ENCODE results near the gene ACBD6. TPM values are rescaled to one million over a fixed set of nuclear protein-coding genes. Genes with fewer than 3 reads are reported as not detected.
A peak's percentile ranks its signal among the peaks of the same experiment; 100 is the strongest.

The ACBD6 gene
- total and polyA plus RNA-seq, 2 experiments from 2014 or later: 36.3 to 45.8 TPM

- no peak for DNase-seq (ENCODE audit: low spot score)
- 98% methylated on average over 2 of the region's 2 CpGs for WGBS (ENCODE audit: low lambda C conversion rate, missing lambda C conversion rate)
- H3K4me3 ChIP-seq: no peak overlapping the region
- H3K9me3 ChIP-seq (ENCODE audit: low read depth): no peaks in the 10 kb centered on the region
- H4K20me1 ChIP-seq (ENCODE audit: insufficient read depth, poor library complexity, severe bottlenecking): no peaks in the 10 kb centered on the region
- H3K27ac ChIP-seq: no peak overlapping the region
- TF ChIP-seq CTCF (IDR thresholded peaks at IDR 0.05; ENCODE audit: poor library complexity) (no peak), EZH2 (IDR thresholded peaks at IDR 0.05; ENCODE audit: borderline replicate concordance) (no peak), EZH2phosphoT487 (IDR thresholded peaks at IDR 0.05; ENCODE audit: low read depth, severe bottlenecking, unreplicated experiment) (no peak)
- no peak overlapping the region for H2AFZ ChIP-seq
- no peaks in the 10 kb centered on the region for H3K79me2 ChIP-seq
- H3K9me2 ChIP-seq (replicated peaks; ENCODE audit: insufficient read depth): no peaks in the 10 kb centered on the region
- no peaks in the 10 kb centered on the region for H3K4me1 ChIP-seq (ENCODE audit: insufficient read depth)
- H3K27me3 ChIP-seq: no peaks in the 10 kb centered on the region
- H3K4me2 ChIP-seq: no peak overlapping the region
- no peaks in the 10 kb centered on the region for H3K36me3 ChIP-seq (replicated peaks; ENCODE audit: insufficient read depth, low read depth)
Measured at GRCh38 chr1:180312926-180313325, 189.5 kb downstream of the ACBD6 start.

- H4K20me1 ChIP-seq (ENCODE audit: insufficient read depth, poor library complexity, severe bottlenecking): no peaks in the 10 kb centered on the region
- no peaks in the 10 kb centered on the region for H3K4me1 ChIP-seq (ENCODE audit: insufficient read depth)
- H3K9me3 ChIP-seq (ENCODE audit: low read depth): no peaks in the 10 kb centered on the region
- no peaks in the 10 kb centered on the region for H3K79me2 ChIP-seq
- no peak overlapping the region for H2AFZ ChIP-seq
- H3K4me2 ChIP-seq: no peak overlapping the region
- 70% methylated on average over 4 of the region's 4 CpGs for WGBS (ENCODE audit: low lambda C conversion rate, missing lambda C conversion rate)
- no peaks in the 10 kb centered on the region for H3K27me3 ChIP-seq
- H3K36me3 ChIP-seq (replicated peaks; ENCODE audit: insufficient read depth, low read depth): no peaks in the 10 kb centered on the region
- peak overlapping the region; percentile 53 for H3K27ac ChIP-seq
- no peak overlapping the region for H3K4me3 ChIP-seq
- H3K9me2 ChIP-seq (replicated peaks; ENCODE audit: insufficient read depth): no peaks in the 10 kb centered on the region
- DNase-seq (ENCODE audit: low spot score): peak; percentile 33
- TF ChIP-seq EZH2 (IDR thresholded peaks at IDR 0.05; ENCODE audit: borderline replicate concordance) (no peak), CTCF (IDR thresholded peaks at IDR 0.05; ENCODE audit: poor library complexity) (no peak), EZH2phosphoT487 (IDR thresholded peaks at IDR 0.05; ENCODE audit: low read depth, severe bottlenecking, unreplicated experiment) (no peak)
Measured at GRCh38 chr1:180311011-180311730, 191.2 kb downstream of the ACBD6 start.

- H2AFZ ChIP-seq: no peak overlapping the region
- no peaks in the 10 kb centered on the region for H3K4me1 ChIP-seq (ENCODE audit: insufficient read depth)
- no peaks in the 10 kb centered on the region for H3K27me3 ChIP-seq
- no peaks in the 10 kb centered on the region for H3K9me3 ChIP-seq (ENCODE audit: low read depth)
- 93% methylated on average over 3 of the region's 3 CpGs for WGBS (ENCODE audit: low lambda C conversion rate, missing lambda C conversion rate)
- H3K4me3 ChIP-seq: no peak overlapping the region
- TF ChIP-seq EZH2 (IDR thresholded peaks at IDR 0.05; ENCODE audit: borderline replicate concordance) (no peak), EZH2phosphoT487 (IDR thresholded peaks at IDR 0.05; ENCODE audit: low read depth, severe bottlenecking, unreplicated experiment) (no peak), CTCF (IDR thresholded peaks at IDR 0.05; ENCODE audit: poor library complexity) (no peak)
- H3K36me3 ChIP-seq (replicated peaks; ENCODE audit: insufficient read depth, low read depth): no peaks in the 10 kb centered on the region
- H3K27ac ChIP-seq: peak overlapping the region; percentile 70
- H3K4me2 ChIP-seq: no peak overlapping the region
- DNase-seq (ENCODE audit: low spot score): no peak
- no peaks in the 10 kb centered on the region for H3K79me2 ChIP-seq
- H4K20me1 ChIP-seq (ENCODE audit: insufficient read depth, poor library complexity, severe bottlenecking): no peaks in the 10 kb centered on the region
- H3K9me2 ChIP-seq (replicated peaks; ENCODE audit: insufficient read depth): no peaks in the 10 kb centered on the region
Measured at GRCh38 chr1:180310095-180310494, 192.3 kb downstream of the ACBD6 start.

Data from hepatocyte (in vitro differentiated cells).